GM18508 (cell line): ENCODE results near the gene ITGB7.
"Not testable (repeated sequence)": the region's sequence is repeated elsewhere in the genome, so short reads cannot be mapped to it uniquely, and the experiment has no call there.

Source experiments
- ATAC-seq: cut with Tn5 transposase; IDR thresholded peaks from one replicate; pipeline ENCODE4 v1.9.1; 2021; ENCODE audit warnings: moderate number of reproducible peaks; ENCODE audit not compliant: insufficient read depth, unreplicated experiment

Gene ITGB7

GRCh38 chr12:53184828-53185227 lies 22.2 kb downstream of the ITGB7 start:
- no peak for ATAC-seq

- ATAC-seq, result no peak
These were observed 24.1 kb downstream of the ITGB7 start for GRCh38 chr12:53182903-53183302.

- no peak for ATAC-seq
These were observed 25.1 kb downstream of the ITGB7 start for GRCh38 chr12:53181935-53182334.

GRCh38 chr12:53180931-53181645 lies 26.0 kb downstream of the ITGB7 start:
- ATAC-seq, result no peak

GRCh38 chr12:53180220-53180930 lies 26.7 kb downstream of the ITGB7 start, which contains the start of the genes CSAD and ZNF740:
CSAD (minus strand) TSS chr12:53180925; CDS start chr12:53173470, 7,455 bp downstream.
ZNF740 (plus strand) TSS chr12:53180722; CDS start chr12:53181984, 1,262 bp downstream.
- ATAC-seq, result peak; percentile 48

GRCh38 chr12:53179687-53180219 lies 27.3 kb downstream of the ITGB7 start:
- ATAC-seq, result peak; percentile 8

- not testable (repeated sequence) for ATAC-seq
These were observed 28.2 kb downstream of the ITGB7 start for GRCh38 chr12:53178803-53179202.

GRCh38 chr12:53177447-53177846 lies 29.6 kb downstream of the ITGB7 start:
- ATAC-seq, result not testable (repeated sequence)

GRCh38 chr12:53176750-53177149 lies 30.3 kb downstream of the ITGB7 start:
- ATAC-seq, result no peak

- no peak for ATAC-seq
These were observed 32.1 kb downstream of the ITGB7 start for GRCh38 chr12:53174881-53175491.

GRCh38 chr12:53173085-53173715 lies 33.9 kb downstream of the ITGB7 start:
- ATAC-seq, result no peak

- no peak for ATAC-seq
These were observed 34.7 kb downstream of the ITGB7 start for GRCh38 chr12:53172352-53172751.

GRCh38 chr12:53171725-53172329 lies 35.2 kb downstream of the ITGB7 start:
- no peak for ATAC-seq

- no peak for ATAC-seq
These were observed 36.0 kb downstream of the ITGB7 start for GRCh38 chr12:53170876-53171724.

GRCh38 chr12:53170215-53170614 lies 36.8 kb downstream of the ITGB7 start:
- no peak for ATAC-seq

GRCh38 chr12:53169644-53170043 lies 37.4 kb downstream of the ITGB7 start:
- no peak for ATAC-seq

GRCh38 chr12:53166837-53167236 lies 40.2 kb downstream of the ITGB7 start:
- no peak for ATAC-seq

GRCh38 chr12:53163008-53163407 lies 44.0 kb downstream of the ITGB7 start:
- ATAC-seq, result not testable (repeated sequence)
